Loucy (cell line): Measurements from ENCODE around the gene FOXL3.

Experiments used
- H2AFZ ChIP-seq: fragments of 200-600 bp; sonication (generic); 2 replicates; pipeline ENCODE4 v1.6.0; 2016; ENCODE audit warnings: antibody characterized with exemption, mild to moderate bottlenecking, low read length, moderate library complexity
- H3F3A ChIP-seq: fragments of 200-600 bp; 2 replicates; pipeline ENCODE4 v1.6.0; 2016; ENCODE audit warnings: antibody characterized with exemption, low read depth, mild to moderate bottlenecking
- H3K27me3 ChIP-seq: fragments of 200-600 bp; sonication (generic); 2 replicates; pipeline ENCODE4 v1.6.1; 2014; ENCODE audit warnings: low read length, mild to moderate bottlenecking; ENCODE audit not compliant: insufficient read depth, poor library complexity, severe bottlenecking
- H3K36me3 ChIP-seq: fragments of 200-600 bp; sonication (generic); 2 replicates; pipeline ENCODE4 v1.6.1; 2016; ENCODE audit warnings: low read length; ENCODE audit not compliant: insufficient read depth
- H3K4me1 ChIP-seq: fragments of 200-600 bp; sonication (generic); 2 replicates; pipeline ENCODE4 v1.5.1; 2014; ENCODE audit warnings: low read length, mild to moderate bottlenecking; ENCODE audit not compliant: insufficient read depth, poor library complexity, severe bottlenecking
- H3K4me2 ChIP-seq: fragments of 200-600 bp; sonication (generic); 2 replicates; pipeline ENCODE4 v1.6.0; 2014; ENCODE audit warnings: antibody characterized with exemption, low read length, low read depth, mild to moderate bottlenecking; ENCODE audit not compliant: poor library complexity, severe bottlenecking
- H3K4me3 ChIP-seq: fragments of 200-600 bp; sonication (generic); 2 replicates; pipeline ENCODE4 v1.5.1; 2014; ENCODE audit warnings: low read length, mild to moderate bottlenecking, mixed read lengths; ENCODE audit not compliant: poor library complexity, severe bottlenecking
- H3K79me2 ChIP-seq: fragments of 200-600 bp; sonication (generic); 2 replicates; pipeline ENCODE4 v1.6.1; 2014; ENCODE audit warnings: low read length; ENCODE audit not compliant: insufficient read depth
- H3K9ac ChIP-seq: fragments of 200-600 bp; sonication (generic); 2 replicates; pipeline ENCODE4 v1.6.0; 2014; ENCODE audit warnings: mild to moderate bottlenecking, low read depth, low read length, moderate library complexity; ENCODE audit not compliant: poor library complexity, severe bottlenecking
- H3K9me2 ChIP-seq: fragments of 200-600 bp; sonication (generic); replicated peaks from 2 replicates; pipeline ENCODE4 v1.6.1; 2016; ENCODE audit warnings: low read depth, low read length, mixed read lengths
- H3K9me3 ChIP-seq: fragments of 200-600 bp; sonication (generic); 2 replicates; pipeline ENCODE4 v1.6.1; 2014; ENCODE audit warnings: mild to moderate bottlenecking, antibody characterized with exemption, low read length, low read depth; ENCODE audit not compliant: insufficient read depth
- H4K20me1 ChIP-seq: fragments of 200-600 bp; sonication (generic); 2 replicates; pipeline ENCODE4 v1.6.0; 2014; ENCODE audit warnings: antibody characterized with exemption, low read length, mild to moderate bottlenecking; ENCODE audit not compliant: insufficient read depth, poor library complexity, severe bottlenecking
- EZH2phosphoT487 ChIP-seq: fragments of 200-600 bp; IDR thresholded peaks from 2 replicates; pipeline ENCODE4 v1.6.1; 2018; ENCODE audit warnings: antibody characterized with exemption, mild to moderate bottlenecking, moderate library complexity, borderline replicate concordance
- TF ChIP-seq, protein P1 (sequence below): fragments of 200-600 bp; sonication (generic); conservative IDR thresholded peaks from 2 replicates; pipeline ENCODE4 v1.5.1; 2014; ENCODE audit warnings: mild to moderate bottlenecking, antibody characterized with exemption, low read length

Gene FOXL3

DNA sequence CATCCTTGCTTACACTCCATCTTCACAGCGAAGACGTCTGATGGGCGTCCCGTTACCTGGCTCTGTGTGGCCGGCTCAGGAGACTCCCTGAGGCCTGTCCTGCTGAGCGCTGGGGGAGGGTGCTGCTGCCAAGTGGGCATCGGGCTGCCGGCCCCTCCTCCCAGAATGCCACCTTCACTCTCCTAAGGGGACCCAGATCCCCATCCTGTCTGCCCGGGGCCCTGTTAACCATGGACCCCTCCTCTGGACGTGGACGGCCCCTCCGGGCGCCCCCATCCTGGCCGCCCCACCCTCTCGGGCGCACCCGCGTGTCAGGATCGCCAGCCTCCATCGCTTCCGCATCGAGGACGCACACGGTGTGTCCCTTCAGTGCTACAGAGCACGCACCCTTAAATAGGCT lies 7.3 kb upstream of the FOXL3 start:
- TF ChIP-seq, protein P1, sequence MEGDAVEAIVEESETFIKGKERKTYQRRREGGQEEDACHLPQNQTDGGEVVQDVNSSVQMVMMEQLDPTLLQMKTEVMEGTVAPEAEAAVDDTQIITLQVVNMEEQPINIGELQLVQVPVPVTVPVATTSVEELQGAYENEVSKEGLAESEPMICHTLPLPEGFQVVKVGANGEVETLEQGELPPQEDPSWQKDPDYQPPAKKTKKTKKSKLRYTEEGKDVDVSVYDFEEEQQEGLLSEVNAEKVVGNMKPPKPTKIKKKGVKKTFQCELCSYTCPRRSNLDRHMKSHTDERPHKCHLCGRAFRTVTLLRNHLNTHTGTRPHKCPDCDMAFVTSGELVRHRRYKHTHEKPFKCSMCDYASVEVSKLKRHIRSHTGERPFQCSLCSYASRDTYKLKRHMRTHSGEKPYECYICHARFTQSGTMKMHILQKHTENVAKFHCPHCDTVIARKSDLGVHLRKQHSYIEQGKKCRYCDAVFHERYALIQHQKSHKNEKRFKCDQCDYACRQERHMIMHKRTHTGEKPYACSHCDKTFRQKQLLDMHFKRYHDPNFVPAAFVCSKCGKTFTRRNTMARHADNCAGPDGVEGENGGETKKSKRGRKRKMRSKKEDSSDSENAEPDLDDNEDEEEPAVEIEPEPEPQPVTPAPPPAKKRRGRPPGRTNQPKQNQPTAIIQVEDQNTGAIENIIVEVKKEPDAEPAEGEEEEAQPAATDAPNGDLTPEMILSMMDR, result no peak
- TF ChIP-seq EZH2phosphoT487, result no peak
- Histone ChIP-seq H2AFZ (no peak overlapping the region), H3K4me2 (no peak overlapping the region), H4K20me1 (no peaks in the 10 kb centered on the region), H3K4me1 (no peaks in the 10 kb centered on the region), H3F3A (no peaks in the 10 kb centered on the region), H3K4me3 (no peak overlapping the region), H3K79me2 (no peaks in the 10 kb centered on the region), H3K9me3 (peaks cover 38% of the 10 kb centered on the region; the same call in 1 of the 2 replicates), H3K9ac (no peak overlapping the region), H3K9me2 (no peaks in the 10 kb centered on the region), H3K27me3 (no peaks in the 10 kb centered on the region), H3K36me3 (no peaks in the 10 kb centered on the region)

DNA sequence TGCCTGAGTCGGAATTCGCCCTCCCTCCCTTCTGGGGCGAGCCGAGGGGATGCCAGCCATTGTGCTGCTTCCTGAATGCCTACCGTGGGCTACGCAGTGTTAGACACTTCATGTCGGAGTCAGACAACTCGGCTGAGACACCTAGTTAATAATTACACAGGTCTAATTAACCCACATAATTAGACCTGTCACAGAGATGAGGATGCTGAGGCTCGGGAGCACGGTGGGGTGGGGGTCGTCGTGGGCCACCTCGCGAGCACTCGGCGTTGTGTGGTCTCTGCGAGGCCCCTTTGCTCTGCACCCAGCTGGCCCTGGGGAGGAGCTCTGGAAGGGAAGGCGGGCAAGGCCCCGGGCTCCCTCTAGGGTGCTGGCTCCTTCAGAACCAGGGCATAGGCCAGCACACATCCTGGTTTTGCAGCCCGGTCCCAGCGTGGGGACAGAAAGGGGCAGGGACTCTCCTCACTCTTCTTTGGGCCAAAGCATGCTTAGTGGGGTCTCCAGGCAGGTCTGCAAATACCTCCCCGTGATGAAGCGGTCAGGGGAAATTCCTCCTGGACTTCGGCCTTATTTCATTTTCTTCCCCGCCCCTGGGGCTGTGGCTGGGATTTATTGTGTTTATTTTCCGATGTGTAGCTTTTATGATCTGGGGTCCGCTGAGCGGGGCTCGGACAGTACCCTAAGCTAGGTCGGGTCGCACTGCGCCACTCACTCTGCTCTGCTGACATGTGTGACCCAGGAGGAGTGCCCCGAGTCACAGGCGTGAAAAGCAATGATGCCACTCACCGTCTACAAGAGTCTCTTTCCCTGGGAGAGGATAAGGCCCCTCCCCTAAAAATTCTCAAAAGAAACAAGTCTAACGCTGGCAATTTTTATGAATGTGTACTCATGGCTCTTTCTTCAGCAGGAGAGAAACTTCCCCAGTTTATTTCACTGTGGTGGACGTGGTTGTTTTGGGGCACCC lies 4.9 kb upstream of the FOXL3 start:
- Histone ChIP-seq H3K79me2 (no peaks in the 10 kb centered on the region), H3K9me3 (peaks cover 41% of the 10 kb centered on the region; the same call in 1 of the 2 replicates), H3K27me3 (no peaks in the 10 kb centered on the region)

GRCh38 chr7:285731-286130 lies 4.2 kb upstream of the FOXL3 start:
- H3K4me1 ChIP-seq, result no peaks in the 10 kb centered on the region
- no peak overlapping the region for H3K4me3 ChIP-seq
- H3F3A ChIP-seq, result no peaks in the 10 kb centered on the region
- H3K36me3 ChIP-seq, result no peaks in the 10 kb centered on the region
- H3K9me3 ChIP-seq, result peaks cover 40% of the 10 kb centered on the region; the same call in 1 of the 2 replicates
- no peaks in the 10 kb centered on the region for H3K9me2 ChIP-seq
- no peak overlapping the region for H2AFZ ChIP-seq
- H4K20me1 ChIP-seq, result no peaks in the 10 kb centered on the region
- H3K4me2 ChIP-seq, result no peak overlapping the region
- H3K27me3 ChIP-seq, result no peaks in the 10 kb centered on the region
- no peak overlapping the region for H3K9ac ChIP-seq
- TF ChIP-seq EZH2phosphoT487, result no peak
- TF ChIP-seq, protein P1, result no peak
- H3K79me2 ChIP-seq, result no peaks in the 10 kb centered on the region

More for the DNA sequence above, 4.9 kb upstream of the FOXL3 start:
- no peak overlapping the region for H3K4me3 ChIP-seq
- no peak overlapping the region for H3K9ac ChIP-seq
- no peaks in the 10 kb centered on the region for H3K4me1 ChIP-seq
- H4K20me1 ChIP-seq, result no peaks in the 10 kb centered on the region
- no peaks in the 10 kb centered on the region for H3K36me3 ChIP-seq
- TF ChIP-seq EZH2phosphoT487, result no peak
- TF ChIP-seq, protein P1, result no peak
- no peaks in the 10 kb centered on the region for H3F3A ChIP-seq
- no peak overlapping the region for H3K4me2 ChIP-seq
- no peak overlapping the region for H2AFZ ChIP-seq
- no peaks in the 10 kb centered on the region for H3K9me2 ChIP-seq
